Right lobe of liver (tissue), 6 donors: ENCODE data around the gene SPATA31C2. TPM values are rescaled to one million over a fixed set of nuclear protein-coding genes. Genes with fewer than 3 reads are reported as not detected.

Experiments used
- ATAC-seq, 4 donors: fragments of 200-7000 bp; cut with Tn5 transposase; one replicate each; pipeline ENCODE4 v1.9.1; 2020; ENCODE audit warnings: mild to moderate bottlenecking in 4 of 4, moderate library complexity in 4 of 4
- DNase-seq, 3 donors: peaks; one replicate each; pipeline ENCODE4 v3.0.0-alpha.2; 2020
- H3K27ac ChIP-seq, 3 donors: fragments of 200-600 bp; one replicate each; pipeline ENCODE4 v1.8.0; 2022
- H3K27me3 ChIP-seq, 2 donors: fragments of 200-600 bp; one replicate each; pipeline ENCODE4 v1.8.0; 2022
- H3K36me3 ChIP-seq, 4 donors: fragments of 200-600 bp; sonication (generic) in 1 of 4; one replicate each; pipeline versions ENCODE4 v1.5.1 to v1.8.0; 2017 to 2022; ENCODE audit warnings: control low read depth in 1 of 4
- H3K4me1 ChIP-seq, 4 donors: fragments of 200-600 bp; sonication (generic) in 1 of 4; one replicate each; pipeline versions ENCODE4 v1.5.1 to v1.8.0; 2017 to 2022; ENCODE audit warnings: control low read depth in 1 of 4
- H3K4me3 ChIP-seq, 3 donors: fragments of 200-600 bp; one replicate each; pipeline ENCODE4 v1.8.0; 2022
- H3K9me3 ChIP-seq, 4 donors: fragments of 200-600 bp; sonication (generic) in 1 of 4; one replicate each; pipeline versions ENCODE4 v1.5.1 to v1.8.0; 2017 to 2022; ENCODE audit warnings: control low read depth in 1 of 4
- POLR2A ChIP-seq: fragments of 450-650 bp; IDR thresholded peaks from one replicate; pipeline ENCODE4 v1.6.1; 2017; ENCODE audit warnings: antibody characterized with exemption, mild to moderate bottlenecking
- WGBS: methylation state at CpG from one replicate; pipeline ENCODE4 v1.1.6; 2018; ENCODE audit warnings: low coverage, low lambda C conversion rate; ENCODE audit not compliant: insufficient coverage; ENCODE audit errors: missing lambda C conversion rate; 5-methylcytosine and 5-hydroxymethylcytosine counted together
- intact Hi-C, 2 donors: fragments of 100-400 bp; cut with DNase I; formaldehyde crosslinking; loops; one replicate each; pipeline versions ENCODE4 v1.11.2 to v1.14.1; 2022
- total RNA-seq, 6 experiments: library from RNA; depleted of rRNA in 2 of 6; stranded (reverse); fragments of >200 nt in 2 of 6; fragmentation: NEBNext Ultra II Directional in 3 of 6; extraction: Animal tissue kit (Norgen Biotek cat#: 25700) in 3 of 6; gene quantifications; one replicate each; pipeline versions ENCODE4 v1.1.0 to v1.2.4, GENCODE V29; 2016 to 2023
- TF ChIP-seq, protein P1 (sequence below), 4 donors: fragments of 200-600 bp in 3 of 4; fragments of 450-650 bp in 1 of 4; IDR thresholded peaks; one replicate each; pipeline versions ENCODE4 v1.5.1 to v1.8.0; 2016 to 2022; ENCODE audit warnings: antibody characterized with exemption in 4 of 4, mild to moderate bottlenecking in 2 of 4
- donor health status: DM: no; HTN: yes; CAD: no.
- donor health status: DM: no; HTN: no; CAD: no.
- donor health status: DM: no; HTN: no; CAD: no.
- donor health status: DM: no; HTN: yes; CAD: no.
- donor health status: DM: no; HTN: yes; CAD: no.

The SPATA31C2 gene
- total RNA-seq, 6 experiments from 2014 or later = not detected

DNA sequence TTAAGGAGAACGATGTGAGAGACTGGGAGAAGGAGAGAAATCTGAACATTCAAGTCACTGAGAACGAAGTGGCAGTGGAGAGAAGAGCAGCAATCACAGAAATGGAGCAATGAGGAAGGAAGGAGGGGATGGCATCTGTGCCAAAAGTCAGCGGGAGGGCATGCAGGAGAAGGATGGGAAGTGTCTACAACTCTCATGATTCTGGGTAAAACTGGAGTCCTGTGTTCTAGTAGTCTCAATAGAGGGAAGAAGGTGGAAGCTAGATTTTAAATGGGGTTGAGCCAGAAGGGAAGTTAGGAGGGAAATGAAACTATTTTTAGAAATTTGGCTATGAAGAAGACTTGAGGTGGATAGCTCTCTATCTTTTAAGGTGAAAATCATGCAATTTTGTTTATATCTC lies 39.1 kb upstream of the SPATA31C2 start:
- Histone ChIP-seq H3K27me3 (no peaks in the 10 kb centered on the region), H3K36me3 (no peaks in the 10 kb centered on the region), H3K4me3 (no peak overlapping the region), H3K4me1 (no peaks in the 10 kb centered on the region), H3K27ac (no peak overlapping the region), H3K9me3 (no peaks in the 10 kb centered on the region)
- TF ChIP-seq, protein P1, sequence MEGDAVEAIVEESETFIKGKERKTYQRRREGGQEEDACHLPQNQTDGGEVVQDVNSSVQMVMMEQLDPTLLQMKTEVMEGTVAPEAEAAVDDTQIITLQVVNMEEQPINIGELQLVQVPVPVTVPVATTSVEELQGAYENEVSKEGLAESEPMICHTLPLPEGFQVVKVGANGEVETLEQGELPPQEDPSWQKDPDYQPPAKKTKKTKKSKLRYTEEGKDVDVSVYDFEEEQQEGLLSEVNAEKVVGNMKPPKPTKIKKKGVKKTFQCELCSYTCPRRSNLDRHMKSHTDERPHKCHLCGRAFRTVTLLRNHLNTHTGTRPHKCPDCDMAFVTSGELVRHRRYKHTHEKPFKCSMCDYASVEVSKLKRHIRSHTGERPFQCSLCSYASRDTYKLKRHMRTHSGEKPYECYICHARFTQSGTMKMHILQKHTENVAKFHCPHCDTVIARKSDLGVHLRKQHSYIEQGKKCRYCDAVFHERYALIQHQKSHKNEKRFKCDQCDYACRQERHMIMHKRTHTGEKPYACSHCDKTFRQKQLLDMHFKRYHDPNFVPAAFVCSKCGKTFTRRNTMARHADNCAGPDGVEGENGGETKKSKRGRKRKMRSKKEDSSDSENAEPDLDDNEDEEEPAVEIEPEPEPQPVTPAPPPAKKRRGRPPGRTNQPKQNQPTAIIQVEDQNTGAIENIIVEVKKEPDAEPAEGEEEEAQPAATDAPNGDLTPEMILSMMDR (IDR thresholded peaks at IDR 0.05) = no peak
- no peak for TF ChIP-seq POLR2A
- WGBS = 66% methylated on average over 3 of the region's 3 CpGs
- no peak for DNase-seq
- intact Hi-C loops = no loop called here
- ATAC-seq = no peak

DNA sequence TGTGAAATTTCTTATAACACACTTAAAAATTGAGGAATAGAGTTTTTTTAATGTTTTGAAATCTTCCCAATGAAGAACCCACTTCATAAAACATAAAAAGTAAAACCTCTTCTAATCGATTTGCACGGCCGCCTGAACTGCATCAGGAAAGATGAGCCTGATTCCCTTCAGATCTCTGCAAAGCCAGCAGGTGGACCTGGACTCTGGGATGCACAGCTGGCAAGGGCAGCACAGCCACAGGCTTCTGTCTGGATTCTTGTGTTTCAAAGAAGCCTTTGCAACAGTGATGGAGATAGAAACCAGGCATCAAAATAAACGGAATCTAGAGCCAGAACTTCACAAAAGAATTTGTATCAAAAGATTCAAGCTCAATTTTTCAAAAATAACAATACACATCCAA lies 36.0 kb upstream of the SPATA31C2 start:
- Histone ChIP-seq H3K9me3 (no peaks in the 10 kb centered on the region), H3K36me3 (no peaks in the 10 kb centered on the region), H3K27me3 (no peaks in the 10 kb centered on the region), H3K27ac (no peak overlapping the region), H3K4me1 (peaks cover 0 to 9% (median 0%) of the 10 kb centered on the region in 4 donors), H3K4me3 (no peak overlapping the region)
- peak in 1 of 3 donors; percentile 30 for DNase-seq
- peak in 1 of 4 donors; percentile 49 for ATAC-seq
- TF ChIP-seq, protein P1 (IDR thresholded peaks at IDR 0.05) = peak in 1 of 4 donors; percentile 8
- TF ChIP-seq POLR2A = no peak
- WGBS = 35% methylated on average over 4 of the region's 4 CpGs
- intact Hi-C loops = no loop called here

DNA sequence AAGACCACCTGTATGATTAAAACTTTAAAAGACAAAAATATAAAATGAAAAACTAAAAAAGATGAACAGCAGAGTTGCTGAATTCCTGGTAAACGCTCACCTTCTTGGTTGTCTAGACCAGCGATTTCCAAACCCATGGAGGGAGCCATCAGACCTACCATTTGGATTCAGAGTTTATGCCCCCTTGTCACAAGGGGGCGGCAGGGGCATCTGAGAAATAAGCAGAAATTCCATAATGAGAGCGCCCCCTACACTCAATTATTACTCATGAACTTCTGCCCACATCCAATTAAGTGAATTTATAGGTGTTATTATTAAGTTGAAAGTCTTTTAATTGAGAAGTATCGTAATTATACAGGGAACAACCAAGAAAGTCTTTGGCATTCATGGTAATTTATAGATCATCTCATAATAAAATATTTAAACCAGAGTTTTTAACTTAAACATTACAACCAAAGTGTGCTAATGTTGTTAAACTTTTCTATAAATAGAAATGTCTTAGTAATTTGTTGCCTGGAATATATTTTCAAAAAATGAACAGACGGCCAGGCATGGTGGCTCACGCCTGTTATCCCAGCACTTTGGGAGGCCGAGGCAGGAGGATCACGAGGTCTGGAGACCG lies 35.2 kb upstream of the SPATA31C2 start:
- peak; percentile 74 to 87 (median 81) for ATAC-seq
- TF ChIP-seq, protein P1 (IDR thresholded peaks at IDR 0.05) = peak; percentile 55 to 79 (median 68)
- TF ChIP-seq POLR2A = no peak
- no peak overlapping the region for H3K4me3 ChIP-seq
- intact Hi-C loops = no loop called here
- WGBS = 54% methylated on average over 9 of the region's 10 CpGs
- peaks cover 0 to 2% (median 0%) of the 10 kb centered on the region in 4 donors for H3K9me3 ChIP-seq
- no peaks in the 10 kb centered on the region for H3K27me3 ChIP-seq
- H3K27ac ChIP-seq = no peak overlapping the region
- peaks cover 0 to 11% (median 0%) of the 10 kb centered on the region in 4 donors for H3K4me1 ChIP-seq
- H3K36me3 ChIP-seq = no peaks in the 10 kb centered on the region
- peak in 2 of 3 donors; percentile 46 to 52 for DNase-seq

DNA sequence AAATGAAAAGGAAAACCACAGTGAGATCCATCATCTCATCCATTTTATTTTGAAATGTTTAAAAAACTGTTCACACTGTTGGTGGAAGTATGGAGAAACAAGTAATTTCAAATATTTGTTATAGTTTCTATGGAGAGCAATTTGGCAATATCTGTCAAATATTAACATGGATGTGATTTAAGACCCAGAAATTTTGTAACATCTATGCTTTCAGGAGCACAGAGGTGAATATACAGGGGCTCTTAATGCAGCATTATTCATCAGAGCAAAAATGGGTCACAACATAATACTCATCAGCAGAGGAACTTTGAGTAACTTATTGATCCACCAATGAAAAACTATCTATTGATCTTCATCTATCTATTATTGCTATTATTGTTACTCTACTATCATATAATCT lies 31.4 kb upstream of the SPATA31C2 start:
- Histone ChIP-seq H3K4me3 (no peak overlapping the region), H3K4me1 (peaks cover 0 to 11% (median 0%) of the 10 kb centered on the region in 4 donors), H3K36me3 (no peaks in the 10 kb centered on the region), H3K27ac (no peak overlapping the region), H3K9me3 (peaks cover 0 to 3% (median 0%) of the 10 kb centered on the region in 4 donors), H3K27me3 (no peaks in the 10 kb centered on the region)
- no peak for TF ChIP-seq POLR2A
- TF ChIP-seq, protein P1 (IDR thresholded peaks at IDR 0.05) = no peak
- DNase-seq (no peak), ATAC-seq (peak; percentile 43 to 85 (median 72))
- intact Hi-C loops = no loop called here
